ENCODE measurements around the gene MAP3K14.

The MAP3K14 gene

GRCh38 chr17:45222996-45223538 is 93.8 kb downstream of the MAP3K14 start:
- no peak for DNase-seq (ENCODE audit: low spot score)

DNA sequence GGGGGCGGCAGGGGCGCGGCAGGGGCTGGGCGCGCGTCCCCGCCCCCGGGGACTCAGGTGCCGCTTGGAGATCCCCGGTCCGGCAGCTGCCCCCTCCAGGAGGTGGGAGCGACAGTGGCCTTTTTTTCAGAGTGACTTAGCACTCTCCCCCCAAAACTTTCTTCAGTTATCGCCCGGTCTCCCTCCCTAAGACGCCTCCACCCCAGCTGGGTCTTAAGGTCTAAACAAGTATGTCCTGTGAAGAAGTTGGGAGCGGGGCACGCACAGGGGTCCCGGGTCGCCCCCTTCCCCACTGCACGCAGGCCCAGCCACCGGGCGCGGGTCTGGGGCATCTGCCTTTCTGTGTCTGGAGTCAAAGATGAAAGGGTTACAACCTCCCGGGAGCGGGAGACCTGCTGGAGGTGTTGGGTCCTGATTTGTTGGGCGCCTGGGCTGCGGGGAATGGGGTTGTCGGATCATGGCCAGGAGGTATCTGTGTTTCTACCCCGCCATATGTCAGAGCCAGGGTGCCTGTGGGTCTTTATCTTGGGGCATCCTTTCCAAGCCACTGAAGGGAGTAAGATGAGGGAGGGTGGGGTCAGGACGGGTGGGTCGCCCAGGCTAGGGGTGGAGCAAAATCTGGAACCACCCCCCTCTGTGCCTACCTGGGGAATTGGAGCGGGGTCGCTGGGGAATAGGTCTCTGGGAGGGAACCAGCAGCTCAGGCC is 94.4 kb downstream of the MAP3K14 start:
- no peak for DNase-seq (ENCODE audit: low spot score)

GRCh38 chr17:45222014-45222288 is 94.9 kb downstream of the MAP3K14 start:
- DNase-seq (ENCODE audit: low spot score) = no peak

DNA sequence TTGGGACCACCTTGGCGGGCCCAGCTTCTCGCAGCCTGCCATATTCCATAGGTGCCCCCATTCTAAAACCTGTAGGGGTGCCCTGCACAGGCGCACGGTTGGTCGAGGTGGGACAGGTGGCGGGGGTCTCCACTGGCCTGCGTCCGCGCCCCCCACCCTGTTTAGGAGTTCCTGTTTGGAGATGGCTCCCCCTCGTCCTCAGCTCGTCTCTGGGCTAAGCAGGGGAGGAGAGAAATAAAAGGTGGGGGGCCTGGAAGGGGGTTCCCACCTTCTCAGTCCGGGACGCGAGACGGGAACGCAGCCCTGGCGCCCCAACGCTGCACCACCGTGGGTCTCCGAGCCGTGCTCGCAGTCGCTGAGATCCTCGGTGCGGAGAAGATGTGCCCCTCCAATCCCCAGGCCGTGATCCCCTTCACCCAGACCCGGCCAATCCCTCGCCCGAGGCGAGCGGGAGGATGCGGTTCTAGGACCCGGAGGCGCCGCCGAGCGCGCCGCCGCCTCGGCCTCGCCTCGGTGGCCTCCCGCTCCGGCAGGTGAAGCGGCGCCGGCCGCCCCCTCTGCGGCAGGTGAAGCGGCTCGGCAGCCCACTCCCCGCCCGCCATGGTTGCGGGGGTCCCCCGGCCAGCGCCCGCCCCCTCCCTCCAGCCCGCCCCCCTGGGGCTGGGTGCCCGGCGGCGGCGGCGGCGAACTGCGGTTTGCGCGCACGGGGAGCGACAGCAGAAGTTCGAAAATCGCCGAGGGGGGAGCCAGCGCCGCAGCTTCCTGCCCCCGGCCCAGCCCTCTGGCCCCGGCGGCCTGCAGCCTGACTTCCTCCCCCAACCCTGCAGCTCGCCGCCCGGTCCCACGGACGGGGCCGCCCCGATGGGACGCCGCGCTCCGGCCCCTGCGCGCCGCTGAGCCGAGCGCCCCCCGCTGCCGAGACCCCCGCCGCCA is 95.5 kb downstream of the MAP3K14 start, which contains the start of gene FMNL1:
TSS of gene FMNL1 (plus strand) at position 805 of the 933 bp plus-strand sequence. CDS start 240 bp downstream, outside the sequence.
- DNase-seq (ENCODE audit: low spot score) = no peak

DNA sequence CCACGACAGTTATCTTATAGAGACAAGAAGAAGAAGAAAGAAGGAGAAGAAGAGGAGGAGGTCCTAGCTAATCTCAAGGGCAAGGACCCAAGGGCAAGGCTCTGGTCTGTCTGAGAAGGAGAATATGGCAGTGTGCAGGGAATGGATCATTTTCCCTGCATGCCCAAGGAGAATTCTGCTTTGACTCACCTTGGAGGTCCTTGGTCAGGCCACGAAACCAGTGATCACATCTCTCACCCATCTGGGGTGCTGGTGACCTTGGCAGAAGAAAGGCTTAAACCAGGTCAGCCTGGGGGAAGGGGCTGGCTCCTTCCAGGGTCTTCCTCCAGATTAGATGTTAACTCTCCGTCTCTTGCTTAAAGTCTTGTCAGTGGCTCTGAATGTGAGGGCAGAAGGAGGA is 96.7 kb downstream of the MAP3K14 start:
- DNase-seq (ENCODE audit: low spot score) = no peak

- DNase-seq (ENCODE audit: low spot score) = peak; percentile 84
Measured at GRCh38 chr17:45218895-45219661, 97.7 kb downstream of the MAP3K14 start.
